HS-27A (cell line): ENCODE results near the gene PSMD4.
"Not testable (repeated sequence)": the region's sequence is repeated elsewhere in the genome, so short reads cannot be mapped to it uniquely, and the experiment has no call there.

Experiments
- DNase-seq: peaks from one replicate; pipeline ENCODE4 v3.0.0-alpha.2; 2012; ENCODE audit warnings: low read depth, missing footprints

PSMD4 gene

DNA sequence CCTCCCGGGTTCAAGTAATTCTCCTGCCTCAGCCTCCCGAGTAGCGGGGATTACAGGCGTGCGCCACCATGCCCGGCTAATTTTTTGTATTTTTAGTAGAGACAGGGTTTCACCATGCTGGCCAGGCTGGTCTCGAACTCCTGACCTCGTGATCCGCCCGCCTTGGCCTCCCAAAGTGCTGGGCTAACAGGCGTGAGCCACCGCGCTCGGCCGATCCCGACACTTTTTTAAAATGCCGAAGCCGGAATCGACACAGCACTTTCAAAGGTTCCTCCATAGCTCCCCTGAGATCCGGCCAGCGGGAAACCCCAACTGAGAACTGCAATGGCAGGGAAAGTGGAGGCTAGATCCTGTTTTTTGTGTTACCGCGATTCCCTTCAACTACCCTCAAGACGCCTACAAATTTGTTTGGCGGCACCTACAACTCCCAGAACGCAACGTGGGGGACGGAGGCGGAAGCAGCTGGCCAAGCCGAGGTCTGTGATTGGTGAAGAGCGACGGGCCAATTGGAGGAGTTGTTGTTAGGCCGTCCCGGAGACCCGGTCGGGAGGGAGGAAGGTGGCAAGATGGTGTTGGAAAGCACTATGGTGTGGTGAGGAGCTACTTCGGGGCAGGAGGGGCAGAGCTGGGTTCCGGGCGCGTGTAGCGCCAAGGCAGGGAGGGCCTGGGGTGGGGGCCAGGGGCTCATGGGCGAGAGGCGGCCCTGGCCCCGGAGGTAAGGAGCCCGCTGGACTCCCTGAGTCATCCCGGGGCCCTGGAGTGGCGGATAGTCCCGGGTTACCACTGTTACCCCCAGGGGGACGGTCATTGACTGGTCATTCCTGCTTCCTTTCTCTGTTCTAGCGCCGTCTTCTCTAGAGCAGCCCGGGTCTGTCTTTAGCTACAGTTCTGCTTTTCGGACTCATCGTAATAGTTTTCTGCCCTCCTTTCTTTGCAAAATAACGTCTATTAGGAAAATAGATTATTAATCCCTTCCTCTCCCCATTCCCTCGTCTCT, at the start of gene PSMD4:
Gene PSMD4, plus strand, starts transcription at position 518 of the 997 bp plus-strand sequence. Its CDS starts 49 bp downstream, at position 567.
- DNase-seq = peak; percentile 85

DNA sequence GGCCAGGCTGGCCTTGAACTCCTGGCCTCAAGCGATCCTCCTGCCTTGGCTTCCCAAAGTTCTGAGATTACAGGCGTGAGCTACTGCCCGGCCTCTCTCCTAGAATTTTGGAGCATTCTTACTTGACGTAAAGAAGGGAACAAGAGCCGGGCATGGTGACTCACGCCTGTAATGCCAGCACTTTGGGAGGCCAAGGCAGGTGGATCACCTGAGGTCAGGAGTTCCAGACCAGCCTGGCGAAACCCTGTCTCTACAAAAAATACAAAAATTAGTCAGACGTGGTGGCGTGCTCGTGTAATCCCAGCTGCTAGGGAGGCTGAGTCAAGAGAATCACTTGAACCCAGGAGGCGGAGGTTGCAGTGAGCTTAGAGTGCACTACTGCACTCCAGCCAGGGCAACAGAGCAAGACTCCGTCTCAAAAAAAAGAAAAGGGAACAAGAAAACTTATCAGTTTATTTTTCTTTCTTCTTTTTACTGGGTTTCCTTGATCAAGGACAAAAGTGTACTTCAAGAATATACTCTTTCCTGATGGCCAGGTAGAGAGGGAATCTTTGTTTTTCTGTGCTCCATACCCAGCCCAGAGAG, 49.1 kb upstream of the PSMD4 start:
- DNase-seq = not testable (repeated sequence)

DNA sequence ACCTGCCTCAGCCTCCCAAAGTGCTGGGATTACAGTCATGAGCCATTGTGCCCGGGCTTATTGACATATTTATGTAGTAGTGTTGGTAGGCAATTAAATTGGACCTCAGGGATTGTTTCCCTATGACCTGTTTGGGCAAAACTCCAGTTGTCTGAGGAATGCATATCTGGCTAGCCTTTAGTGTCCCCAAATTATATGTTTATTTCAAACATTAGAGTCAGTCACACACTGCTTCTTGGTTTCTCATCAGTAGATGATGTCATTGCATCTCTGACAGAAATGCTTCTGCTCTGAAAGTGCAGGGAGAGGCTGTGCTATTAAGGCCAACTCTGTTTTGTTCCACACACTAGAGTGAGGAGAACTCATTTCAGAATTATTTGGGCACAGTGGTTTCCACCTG, 43.7 kb upstream of the PSMD4 start:
- DNase-seq = no peak

DNA sequence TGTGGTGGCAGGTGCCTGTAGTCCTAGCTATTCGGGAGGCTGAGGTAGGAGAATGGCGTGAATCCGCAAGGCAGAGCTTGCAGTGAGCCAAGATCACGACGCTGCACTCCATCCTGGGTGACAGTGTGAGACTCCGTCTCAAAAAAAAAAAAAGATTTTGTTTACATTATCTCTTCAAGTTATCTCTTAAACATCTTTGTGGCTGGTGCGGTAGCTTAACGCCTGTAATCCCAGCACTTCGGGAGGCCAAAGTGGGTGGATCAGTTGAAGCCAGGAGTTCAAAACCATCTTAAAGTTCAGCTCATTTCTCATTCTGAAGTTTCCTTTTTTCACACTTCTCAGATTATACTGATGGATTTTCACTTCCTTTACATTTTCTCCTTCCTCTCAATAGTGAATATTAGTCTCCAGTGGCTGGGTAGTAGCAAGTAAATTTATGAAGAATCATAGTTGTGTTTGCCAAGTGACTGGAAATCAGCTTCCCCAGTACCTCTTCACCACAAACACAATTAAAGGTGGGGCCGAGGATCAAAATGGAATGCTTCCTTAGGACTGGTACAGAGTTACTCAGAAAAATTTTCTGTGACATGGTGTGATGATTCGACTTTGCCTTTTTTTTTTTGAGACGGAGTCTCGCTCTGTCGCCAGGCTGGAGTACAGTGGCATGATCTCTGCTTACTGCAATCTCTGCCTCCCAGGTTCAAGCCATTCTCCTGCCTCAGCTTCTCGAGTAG, 42.4 kb upstream of the PSMD4 start:
- DNase-seq = no peak

DNA sequence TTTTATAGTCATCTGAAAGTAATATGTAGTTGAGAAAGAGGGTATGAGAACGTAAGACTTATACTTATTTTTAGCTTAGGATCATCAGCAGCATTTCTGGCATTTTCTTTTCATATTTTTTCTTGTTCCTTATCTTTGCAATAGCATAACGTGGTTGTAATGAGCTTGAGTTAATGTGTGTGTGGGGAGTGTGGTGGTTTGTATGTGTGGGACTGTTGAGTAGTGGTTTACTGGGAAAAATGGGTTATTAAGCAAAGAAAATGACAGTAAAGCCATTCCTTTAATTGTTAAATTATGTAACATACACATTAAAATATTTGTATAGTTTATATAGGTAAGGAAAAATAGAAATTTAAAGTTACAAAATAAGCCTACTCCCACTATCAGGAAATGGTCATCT, 41.0 kb upstream of the PSMD4 start:
- DNase-seq = no peak

DNA sequence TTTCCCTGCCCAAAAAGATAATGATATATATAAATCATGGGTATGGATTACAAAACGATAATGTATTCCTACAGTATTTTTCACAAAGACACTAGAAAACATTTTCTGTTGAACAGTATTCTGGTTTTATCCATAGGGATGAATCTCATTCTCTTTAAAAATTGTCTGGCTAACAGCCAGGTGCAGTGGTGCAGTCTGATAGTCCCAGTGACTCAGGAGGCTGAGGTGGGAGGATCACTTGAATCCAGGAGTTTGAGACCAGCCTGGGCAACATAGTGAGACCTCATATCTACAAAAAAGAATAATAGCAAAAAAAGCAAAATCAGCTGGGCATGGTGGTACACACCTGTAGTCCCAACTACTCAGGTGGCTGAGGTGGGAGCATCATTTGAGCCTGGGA, 32.9 kb upstream of the PSMD4 start:
- DNase-seq = no peak

DNA sequence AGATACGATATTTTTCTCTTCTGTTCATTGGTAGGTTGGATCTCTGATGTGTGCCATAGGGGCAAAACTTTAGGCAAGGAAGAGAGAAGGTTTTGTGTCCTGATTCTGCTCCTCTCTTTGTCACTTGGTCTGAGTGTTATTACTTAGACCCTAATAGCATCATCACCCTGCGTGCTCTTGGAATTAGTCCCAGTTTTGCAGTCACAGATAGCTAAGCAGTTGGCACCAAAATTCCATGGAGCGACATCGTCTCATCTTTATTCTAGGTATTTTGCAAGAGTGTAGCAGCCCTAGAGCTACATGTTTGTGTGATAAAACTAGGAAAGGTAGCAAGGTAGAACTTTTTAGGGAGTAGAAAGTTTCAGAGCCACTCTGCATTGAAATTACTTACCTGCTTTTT, 32.4 kb upstream of the PSMD4 start:
- no peak for DNase-seq

DNA sequence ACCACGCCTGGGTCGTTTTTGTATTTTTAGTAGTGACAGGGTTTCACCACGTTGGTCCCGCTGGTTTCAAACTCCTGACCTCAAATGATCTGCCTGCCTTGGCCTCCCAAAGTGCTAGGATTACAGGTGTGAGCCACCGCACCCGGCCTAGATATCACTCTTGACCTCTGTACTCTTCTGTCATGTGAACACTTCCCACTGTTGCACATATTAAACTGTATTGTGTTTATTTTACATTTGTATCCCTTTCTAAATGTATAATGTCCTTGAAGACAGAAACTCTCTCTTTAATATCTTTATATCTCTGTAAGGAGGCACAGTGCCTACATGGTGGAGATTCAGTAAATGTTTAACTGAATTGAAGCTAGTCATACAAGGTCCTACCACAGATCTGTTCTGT, 19.3 kb upstream of the PSMD4 start:
- DNase-seq = no peak

DNA sequence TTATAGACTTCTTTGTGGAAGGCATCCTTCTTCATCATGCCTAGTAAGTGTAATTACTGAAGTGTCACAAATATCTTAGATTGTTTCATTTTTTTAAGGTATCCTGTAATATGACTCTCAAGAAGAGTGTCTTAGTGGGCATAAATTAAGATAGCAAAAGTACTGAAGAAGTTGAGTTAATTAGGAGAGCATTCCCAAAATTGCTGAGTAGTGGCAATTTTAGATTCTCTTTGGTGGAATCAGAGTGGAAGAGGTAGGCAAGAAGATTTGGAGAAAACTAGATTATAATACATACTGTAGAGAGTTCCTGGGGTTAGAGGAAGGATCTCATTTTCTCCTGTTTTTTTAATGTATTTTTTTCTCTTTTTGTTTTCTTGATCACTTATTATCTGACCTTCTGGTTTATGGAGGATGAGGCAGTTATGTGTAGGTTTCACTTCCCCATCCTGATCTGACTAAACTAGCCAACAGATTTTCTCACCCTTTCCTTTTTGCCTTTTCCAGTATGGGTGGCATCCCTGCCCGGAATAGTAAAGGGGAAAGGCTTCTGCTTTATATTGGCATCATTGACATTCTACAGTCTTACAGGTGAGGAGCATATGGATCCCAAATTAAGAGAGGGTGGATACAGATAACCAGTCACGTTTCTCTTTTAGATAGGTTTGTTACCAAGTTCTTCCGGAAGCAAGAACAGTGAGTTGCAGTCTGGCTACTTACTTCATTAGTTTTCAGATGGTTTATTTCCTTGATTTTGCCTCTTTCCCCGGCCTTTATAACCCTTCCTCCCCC, 16.7 kb upstream of the PSMD4 start:
- DNase-seq = no peak

DNA sequence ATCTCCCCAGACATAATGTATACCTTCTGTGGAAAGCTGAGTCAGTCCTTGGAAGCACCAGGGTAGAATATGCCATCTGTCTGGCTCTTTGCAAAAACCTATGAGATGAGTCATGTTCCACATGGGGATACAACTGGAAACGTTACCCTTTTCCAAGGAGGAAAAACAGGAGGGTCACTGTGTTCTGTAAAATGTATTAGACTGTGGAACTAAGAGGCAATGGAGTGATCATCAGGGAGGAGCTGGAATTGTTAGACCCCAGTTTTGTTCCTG, 16.1 kb upstream of the PSMD4 start:
- DNase-seq = no peak

DNA sequence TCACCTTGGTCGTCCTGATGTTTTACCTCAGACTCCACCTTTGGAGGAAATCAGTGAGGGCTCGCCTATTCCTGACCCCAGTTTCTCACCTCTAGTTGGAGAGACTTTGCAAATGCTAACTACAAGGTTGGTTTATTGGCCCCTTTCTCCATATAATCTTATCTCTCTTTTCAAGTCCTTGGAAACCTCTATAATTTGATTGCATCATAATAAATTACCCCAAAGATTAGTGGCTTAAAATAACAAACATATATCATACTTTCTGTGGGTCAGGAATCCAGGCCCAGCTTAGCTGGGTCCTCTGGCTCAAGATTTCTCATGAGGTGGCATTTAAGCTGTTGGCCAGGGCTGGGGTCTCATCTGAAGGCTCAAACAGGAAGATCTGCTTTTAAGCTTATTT, 12.1 kb upstream of the PSMD4 start:
- DNase-seq = no peak

DNA sequence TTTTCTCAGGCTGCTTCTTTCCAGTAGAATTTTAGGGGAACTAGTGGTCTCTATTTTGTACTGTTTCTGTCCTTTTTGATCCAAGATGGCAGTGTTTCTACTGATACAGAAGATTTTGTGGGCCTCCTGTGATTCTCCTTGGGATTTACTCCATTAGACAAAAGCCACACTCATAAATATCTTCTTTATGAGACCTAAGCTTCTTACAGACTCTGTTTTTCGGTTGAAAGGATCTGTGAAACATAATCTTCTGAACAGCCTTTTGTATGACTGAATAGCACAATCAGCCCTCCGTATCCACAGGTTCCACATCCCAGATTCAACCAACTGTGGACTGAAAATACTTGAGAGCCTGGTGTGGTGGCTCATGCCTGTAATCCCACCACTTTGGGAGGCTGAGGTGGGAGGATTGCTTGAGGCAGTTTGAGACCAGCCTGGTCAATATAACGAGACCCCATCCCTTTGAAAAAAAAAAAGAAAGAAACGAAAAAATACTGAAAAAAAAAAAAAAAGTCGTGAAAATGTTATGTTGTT, 10.8 kb upstream of the PSMD4 start:
- DNase-seq = no peak

DNA sequence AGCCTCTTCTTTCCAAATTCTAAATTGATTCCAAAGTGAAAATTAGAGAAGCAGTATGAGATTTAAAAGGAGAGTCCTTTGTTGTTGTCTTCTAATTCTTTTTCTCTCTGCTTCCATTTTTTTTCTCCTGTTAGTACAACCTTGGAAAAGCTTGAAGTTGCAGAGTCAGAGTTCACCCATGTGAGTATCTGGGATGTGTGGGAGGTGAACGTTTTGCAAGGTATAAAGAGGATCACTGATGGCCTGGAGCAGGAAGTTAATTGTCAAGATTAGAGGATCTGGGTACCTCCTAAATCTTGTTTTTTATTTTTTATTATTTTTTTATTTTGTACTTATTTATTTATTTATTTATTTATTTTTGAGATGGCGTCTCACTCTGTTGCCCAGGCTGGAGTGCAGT, 7.7 kb upstream of the PSMD4 start:
- DNase-seq = no peak

DNA sequence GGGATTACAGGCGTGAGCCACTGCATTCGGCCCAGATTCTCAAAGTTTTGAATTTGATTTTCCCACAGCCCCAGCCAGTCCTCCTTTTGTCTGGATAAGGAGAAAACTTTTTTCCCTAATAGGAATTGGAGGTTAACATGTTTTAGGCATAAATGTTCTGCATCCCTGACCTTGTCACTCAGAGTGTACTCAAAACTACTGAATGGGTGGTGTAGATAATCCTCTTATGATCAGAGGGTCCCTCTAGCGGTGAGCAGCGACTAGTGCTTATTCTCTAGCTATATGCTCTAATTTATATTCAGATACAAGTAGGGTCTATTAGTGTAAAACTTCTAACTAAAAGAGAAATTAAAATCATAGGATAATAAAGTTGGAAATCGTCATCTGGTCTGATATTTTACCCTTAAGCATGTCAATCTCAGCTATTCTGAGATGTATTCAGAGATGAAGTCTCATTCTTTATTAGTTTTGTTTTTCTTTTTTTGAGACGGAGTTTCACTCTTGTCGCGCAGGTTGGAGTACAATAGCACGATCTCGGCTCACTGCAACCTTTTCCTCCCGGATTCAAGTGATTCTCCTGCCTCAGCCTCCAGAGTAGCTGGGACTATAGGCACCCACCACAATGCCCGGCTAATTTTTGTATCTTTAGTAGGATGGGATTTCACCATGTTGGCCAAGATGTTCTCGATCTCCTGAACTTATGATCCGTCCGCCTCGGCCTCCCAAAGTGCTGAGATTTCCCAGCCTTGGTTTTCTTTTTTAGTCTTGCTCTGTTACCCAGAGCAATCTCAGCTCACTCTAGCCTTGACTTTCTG, 2.7 kb upstream of the PSMD4 start:
- DNase-seq = peak; percentile 35

DNA sequence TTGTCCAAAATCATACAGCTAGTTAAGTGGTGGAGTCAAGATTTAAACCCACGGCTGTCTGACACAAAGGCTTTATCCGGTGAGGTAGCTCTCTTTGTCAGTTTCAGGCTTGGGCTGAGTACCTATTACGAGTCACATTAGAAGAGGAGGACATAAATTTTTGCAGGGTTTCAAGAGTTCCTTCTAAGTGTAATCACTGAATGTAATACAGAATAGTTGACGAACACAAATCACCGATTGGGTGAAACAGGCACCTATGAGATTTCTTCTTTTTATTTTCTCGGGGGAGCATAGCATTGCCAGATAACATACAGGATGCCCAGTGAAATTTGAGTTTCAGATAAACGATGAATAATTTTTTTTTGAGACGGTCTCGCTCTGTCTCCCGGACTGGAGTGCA, 847 bp downstream of the PSMD4 start:
- DNase-seq = no peak

DNA sequence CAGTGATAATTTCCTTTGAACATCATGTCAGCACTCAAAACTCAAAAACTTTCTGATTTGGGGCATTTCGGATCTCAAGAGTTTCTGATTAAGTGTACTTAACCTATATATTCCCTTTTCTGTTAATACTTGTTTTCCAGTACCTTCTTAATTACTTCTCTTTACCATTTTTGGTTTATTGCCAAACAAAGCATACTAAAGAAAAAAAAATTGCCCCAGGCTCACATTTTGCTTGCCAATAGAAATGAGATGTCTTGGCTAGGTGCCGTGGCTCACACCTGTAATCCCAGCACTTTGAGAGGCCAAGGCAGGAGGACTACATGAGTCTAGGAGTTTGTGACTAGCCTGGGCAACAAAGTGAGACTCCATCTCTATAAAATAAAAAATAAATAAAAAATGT, 4.8 kb downstream of the PSMD4 start:
- no peak for DNase-seq

DNA sequence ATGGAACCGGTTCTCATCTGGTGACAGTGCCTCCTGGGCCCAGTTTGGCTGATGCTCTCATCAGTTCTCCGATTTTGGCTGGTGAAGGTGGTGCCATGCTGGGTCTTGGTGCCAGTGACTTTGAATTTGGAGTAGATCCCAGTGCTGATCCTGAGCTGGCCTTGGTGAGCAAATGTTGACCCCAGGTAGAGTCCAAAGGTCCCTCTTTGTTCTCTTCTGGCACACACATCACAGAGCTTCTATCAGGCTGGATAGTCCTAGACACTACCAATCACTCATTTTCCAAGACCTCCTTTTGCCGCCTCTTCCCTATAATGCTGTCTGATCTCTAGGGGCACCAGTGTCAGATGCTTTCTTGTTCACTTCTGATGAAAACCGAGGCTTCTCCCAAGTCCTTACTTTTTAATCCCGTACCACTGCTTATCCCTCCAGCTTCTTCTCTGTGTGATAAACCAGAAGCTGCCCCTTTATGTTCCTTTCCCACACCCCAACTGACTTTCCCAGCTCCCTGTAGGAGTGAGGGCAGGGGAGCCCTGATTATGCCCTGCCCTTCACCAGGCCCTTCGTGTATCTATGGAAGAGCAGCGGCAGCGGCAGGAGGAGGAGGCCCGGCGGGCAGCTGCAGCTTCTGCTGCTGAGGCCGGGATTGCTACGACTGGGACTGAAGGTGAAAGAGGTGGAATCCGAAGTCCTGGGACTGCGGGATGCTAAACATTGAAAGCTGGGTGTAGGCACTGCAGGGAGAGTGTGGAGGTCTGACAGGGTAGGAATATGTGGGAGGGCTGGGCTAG, 11.1 kb downstream of the PSMD4 start:
- DNase-seq = no peak

DNA sequence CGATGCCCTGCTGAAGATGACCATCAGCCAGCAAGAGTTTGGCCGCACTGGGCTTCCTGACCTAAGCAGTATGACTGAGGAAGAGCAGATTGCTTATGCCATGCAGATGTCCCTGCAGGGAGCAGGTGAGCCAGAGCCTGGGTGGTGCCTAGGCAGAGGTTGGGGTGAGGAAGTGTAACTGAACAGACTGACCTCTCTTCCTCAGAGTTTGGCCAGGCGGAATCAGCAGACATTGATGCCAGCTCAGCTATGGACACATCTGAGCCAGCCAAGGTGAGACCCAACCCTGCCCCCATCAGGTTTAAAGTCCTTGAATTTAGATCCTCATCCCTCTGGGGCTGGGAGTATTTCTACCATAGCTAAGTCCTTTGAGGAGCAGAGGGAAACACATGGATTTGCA, 11.8 kb downstream of the PSMD4 start:
- no peak for DNase-seq

DNA sequence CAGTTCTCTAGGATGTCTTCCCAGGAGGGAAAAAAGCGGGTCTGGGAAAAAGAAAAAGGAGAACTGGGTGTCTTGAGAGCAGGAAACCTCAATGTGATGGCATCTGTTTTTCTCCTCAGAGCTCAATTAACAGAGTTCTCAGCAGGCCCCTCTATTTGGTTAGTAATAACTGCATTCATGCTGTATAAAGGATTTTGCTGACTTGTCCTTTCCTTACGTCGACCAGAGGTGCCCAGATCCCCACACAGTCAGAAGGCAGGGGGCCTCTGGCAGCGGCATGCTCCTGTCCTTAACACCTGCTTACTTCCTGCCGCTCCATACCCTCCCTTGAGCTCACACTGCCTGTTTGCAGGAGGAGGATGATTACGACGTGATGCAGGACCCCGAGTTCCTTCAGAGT, 12.3 kb downstream of the PSMD4 start:
- no peak for DNase-seq

DNA sequence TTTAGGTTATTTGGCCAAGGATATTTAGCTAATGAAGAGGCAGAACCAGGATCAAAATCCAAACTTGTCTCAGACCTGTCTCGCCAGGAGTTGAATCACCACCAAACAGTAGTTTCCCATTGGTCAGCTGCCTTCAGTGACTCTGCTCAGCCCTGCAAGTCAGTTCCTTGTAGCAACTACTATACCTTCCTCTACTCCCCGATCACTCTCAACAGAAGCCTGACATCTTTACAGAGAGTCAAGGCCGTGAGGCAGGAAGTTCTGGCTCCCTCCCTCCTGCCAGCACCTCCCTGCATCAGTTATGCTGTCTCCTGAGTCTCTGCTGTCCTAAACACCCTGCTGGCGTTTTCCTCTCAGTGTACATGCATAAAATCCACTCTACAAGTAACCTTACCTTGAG, 13.2 kb downstream of the PSMD4 start:
- DNase-seq = no peak
